Upper lobe of left lung (tissue), 4 donors: ENCODE data around the gene CERKL.

Experiments used
- CTCF ChIP-seq, 6 experiments: fragments of 450-650 bp in 4 of 6; fragments of 200-600 bp in 2 of 6; sonication (generic) in 2 of 6; IDR thresholded peaks; one replicate each; pipeline ENCODE4 v1.5.1; 2016 to 2019; ENCODE audit warnings: antibody characterized with exemption in 6 of 6
- POLR2A ChIP-seq, 4 donors: fragments of 450-650 bp; IDR thresholded peaks; one replicate each; pipeline ENCODE4 v1.5.1; 2016 to 2017; ENCODE audit warnings: antibody characterized with exemption in 4 of 4, mild to moderate bottlenecking in 2 of 4

GRCh38 chr2:181499231-181499630 lies 157.7 kb downstream of the CERKL start:
- no peak for TF ChIP-seq CTCF (IDR thresholded peaks at IDR 0.05)
- TF ChIP-seq POLR2A (IDR thresholded peaks at IDR 0.05): no peak
